T-cell (primary cell): ENCODE data around the gene XKRX. TPM values are rescaled to one million over a fixed set of nuclear protein-coding genes. Genes with fewer than 3 reads are reported as not detected.

ENCODE experiments used
- ATAC-seq, 4 experiments: fragments of 200-7000 bp in 3 of 4; fragments of 150-1000 bp in 1 of 4; cut with Tn5 transposase; replicated peaks in 1 of 4; 1 replicate in 3 of 4; 2 replicates in 1 of 4; pipeline ENCODE4 v1.10.0; 2021; ENCODE audit warnings: moderate library complexity in 3 of 4, mild to moderate bottlenecking in 2 of 4, moderate number of reproducible peaks in 1 of 4
- CTCF ChIA-PET, 2 donors: fragments of 300-600 bp; sonication (Branson Sonifier 250); formaldehyde crosslinking; loops; one replicate each; lab custom pipeline; 2022; ENCODE audit warnings: antibody characterized with exemption in 2 of 2; lab: Charles Lee
- POLR2A ChIA-PET, 2 donors: fragments of 300-600 bp; sonication (Branson Sonifier 250); formaldehyde crosslinking; loops; one replicate each; lab custom pipeline; 2022; ENCODE audit warnings: antibody characterized with exemption in 2 of 2; lab: Charles Lee
- DNase-seq, 35 experiments: peaks; one replicate each; pipeline versions ENCODE4 v3.0.0 to v3.0.0-alpha.2; 2013 to 2023
- H3K27ac ChIP-seq: one replicate; pipeline ENCODE4 v1.5.1; 2013; ENCODE audit warnings: low read length
- H3K27me3 ChIP-seq, 2 experiments: replicated peaks in 1 of 2; 1 replicate in 1 of 2; 2 replicates in 1 of 2; pipeline versions ENCODE4 v1.6.1 to v1.7.0; 2013; ENCODE audit warnings: low read length in 1 of 2, mixed read lengths in 1 of 2; ENCODE audit not compliant: control insufficient read depth in 2 of 2, insufficient read depth in 2 of 2; ENCODE audit errors: extremely low read depth in 1 of 2
- H3K36me3 ChIP-seq, 2 donors: 1 replicate in 1 of 2; 2 replicates in 1 of 2; pipeline versions ENCODE4 v1.6.1 to v1.7.0; 2013; ENCODE audit warnings: low read length in 1 of 2; ENCODE audit not compliant: control insufficient read depth in 2 of 2, insufficient read depth in 1 of 2; ENCODE audit errors: extremely low read depth in 1 of 2
- H3K4me1 ChIP-seq, 2 experiments: 1 replicate in 1 of 2; 2 replicates in 1 of 2; pipeline versions ENCODE4 v1.6.1 to v1.7.0; 2013; ENCODE audit warnings: low read length in 2 of 2, mixed read lengths in 1 of 2; ENCODE audit not compliant: insufficient read depth in 2 of 2, control insufficient read depth in 1 of 2; ENCODE audit errors: extremely low read depth in 1 of 2
- H3K4me3 ChIP-seq, 2 donors: 1 replicate in 1 of 2; 2 replicates in 1 of 2; pipeline versions ENCODE4 v1.5.1 to v1.7.0; 2013; ENCODE audit warnings: mild to moderate bottlenecking in 2 of 2, low read length in 1 of 2, moderate library complexity in 1 of 2; ENCODE audit not compliant: control insufficient read depth in 1 of 2; ENCODE audit errors: extremely low read depth in 1 of 2
- H3K9me3 ChIP-seq: 2 replicates; pipeline ENCODE4 v1.7.0; 2013
- H3K27ac Mint-ChIP-seq, 2 donors: one replicate each; pipeline ENCODE4 v1.8.0; 2020 to 2021; ENCODE audit warnings: mild to moderate bottlenecking in 2 of 2, mixed read lengths in 2 of 2
- H3K27me3 Mint-ChIP-seq, 2 donors: one replicate each; pipeline ENCODE4 v1.8.0; 2021 to 2022; ENCODE audit warnings: mixed read lengths in 2 of 2
- H3K36me3 Mint-ChIP-seq: one replicate; pipeline ENCODE4 v1.8.0; 2021; ENCODE audit warnings: mixed read lengths
- H3K4me1 Mint-ChIP-seq, 3 donors: one replicate each; pipeline ENCODE4 v1.8.0; 2020 to 2022; ENCODE audit warnings: mixed read lengths in 3 of 3, mild to moderate bottlenecking in 1 of 3
- H3K4me3 Mint-ChIP-seq, 3 donors: one replicate each; pipeline ENCODE4 v1.8.0; 2020 to 2022; ENCODE audit warnings: mild to moderate bottlenecking in 3 of 3, mixed read lengths in 3 of 3, moderate library complexity in 3 of 3
- H3K9me3 Mint-ChIP-seq, 3 donors: one replicate each; pipeline ENCODE4 v1.8.0; 2020 to 2022; ENCODE audit warnings: mixed read lengths in 3 of 3
- WGBS: methylation state at CpG from one replicate; pipeline ENCODE4 v1.1.5; 2013; ENCODE audit warnings: missing lambda C conversion rate; ENCODE audit not compliant: insufficient coverage; 5-methylcytosine and 5-hydroxymethylcytosine counted together
- total RNA-seq, 35 experiments: library from RNA in 6 of 35; stranded (reverse) in 6 of 35; fragments of 120-200 nt in 1 of 35; gene quantifications; one replicate each; pipeline versions ENCODE4 v1.2.1 to v1.2.4 and lab custom pipeline; 2013 to 2026

XKRX gene
- total RNA-seq, 5 donors from 2014 or later (not counting 1 experiment from before 2014, with no cell fraction given), result 0.53 to 4.8 (median 1.8) TPM

- Mint-ChIP-seq H3K9me3 (no peaks in the 10 kb centered on the region), H3K4me1 (no peaks in the 10 kb centered on the region), H3K4me3 (no peak overlapping the region), H3K36me3 (peaks cover 4% of the 10 kb centered on the region), H3K27ac (no peak overlapping the region), H3K27me3 (peaks cover 0 to 3% of the 10 kb centered on the region in 2 donors)
- ChIA-PET CTCF (no interaction called here), POLR2A (no interaction called here)
- no peaks in the 10 kb centered on the region for H3K4me1 ChIP-seq
- H3K9me3 ChIP-seq, result no peaks in the 10 kb centered on the region
- H3K27ac ChIP-seq, result no peak overlapping the region
- H3K36me3 ChIP-seq, result no peaks in the 10 kb centered on the region
- ATAC-seq, result no peak
- no peak overlapping the region for H3K4me3 ChIP-seq
- no peaks in the 10 kb centered on the region for H3K27me3 ChIP-seq
- no peak for DNase-seq
These were observed 35.6 kb upstream of the XKRX start for GRCh38 chrX:100964362-100964761.

- Mint-ChIP-seq H3K9me3 (no peaks in the 10 kb centered on the region), H3K27ac (no peak overlapping the region), H3K4me1 (no peaks in the 10 kb centered on the region), H3K4me3 (no peak overlapping the region), H3K27me3 (peaks cover 0 to 3% of the 10 kb centered on the region in 2 donors), H3K36me3 (peaks cover 4% of the 10 kb centered on the region)
- Histone ChIP-seq H3K27me3 (no peaks in the 10 kb centered on the region), H3K4me1 (no peaks in the 10 kb centered on the region), H3K4me3 (no peak overlapping the region), H3K27ac (no peak overlapping the region), H3K36me3 (no peaks in the 10 kb centered on the region), H3K9me3 (no peaks in the 10 kb centered on the region)
- DNase-seq (no peak), ATAC-seq (no peak)
- no CpG with 5 or more reads among the region's 3 CpGs for WGBS
- CTCF ChIA-PET, result interaction anchor here in 1 of 2 donors (0.6 kb wide), 1 partner anchor 40 kb away, joined by 3 read pairs; no protein-coding TSS in a partner anchor
- POLR2A ChIA-PET, result no interaction called here
These were observed 34.1 kb upstream of the XKRX start for GRCh38 chrX:100962811-100963210.

DNA sequence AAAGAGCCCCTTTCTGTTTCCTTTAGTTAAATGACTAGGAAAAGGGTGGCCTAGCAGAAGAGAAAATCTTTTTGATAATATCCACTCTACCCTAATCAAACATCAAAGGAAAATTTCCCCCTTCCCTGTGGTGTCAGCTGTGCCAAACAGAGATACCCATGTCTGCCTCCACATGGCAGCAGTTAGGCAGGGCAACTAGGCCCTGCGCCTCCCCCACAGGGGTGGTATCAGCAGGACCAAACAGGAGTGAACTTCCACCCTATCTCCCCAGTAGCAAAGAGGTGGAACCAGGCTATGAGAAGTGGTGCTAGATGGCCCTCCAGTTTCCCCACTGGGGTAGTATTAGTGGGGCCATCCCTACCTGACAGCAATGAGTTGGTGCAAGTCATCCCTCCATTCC is 19.8 kb upstream of the XKRX start:
- ATAC-seq, result no peak
- Histone ChIP-seq H3K36me3 (no peaks in the 10 kb centered on the region), H3K27me3 (no peaks in the 10 kb centered on the region), H3K27ac (no peak overlapping the region), H3K9me3 (no peaks in the 10 kb centered on the region), H3K4me1 (no peaks in the 10 kb centered on the region), H3K4me3 (no peak overlapping the region)
- Mint-ChIP-seq H3K4me3 (no peak overlapping the region), H3K27ac (no peak overlapping the region), H3K36me3 (peaks cover 13% of the 10 kb centered on the region), H3K9me3 (no peaks in the 10 kb centered on the region), H3K27me3 (peaks cover 0 to 6% of the 10 kb centered on the region in 2 donors), H3K4me1 (no peaks in the 10 kb centered on the region)
- POLR2A ChIA-PET, result no interaction called here
- CTCF ChIA-PET, result no interaction called here
- no CpG with 5 or more reads among the region's 1 CpG for WGBS
- DNase-seq, result no peak

DNA sequence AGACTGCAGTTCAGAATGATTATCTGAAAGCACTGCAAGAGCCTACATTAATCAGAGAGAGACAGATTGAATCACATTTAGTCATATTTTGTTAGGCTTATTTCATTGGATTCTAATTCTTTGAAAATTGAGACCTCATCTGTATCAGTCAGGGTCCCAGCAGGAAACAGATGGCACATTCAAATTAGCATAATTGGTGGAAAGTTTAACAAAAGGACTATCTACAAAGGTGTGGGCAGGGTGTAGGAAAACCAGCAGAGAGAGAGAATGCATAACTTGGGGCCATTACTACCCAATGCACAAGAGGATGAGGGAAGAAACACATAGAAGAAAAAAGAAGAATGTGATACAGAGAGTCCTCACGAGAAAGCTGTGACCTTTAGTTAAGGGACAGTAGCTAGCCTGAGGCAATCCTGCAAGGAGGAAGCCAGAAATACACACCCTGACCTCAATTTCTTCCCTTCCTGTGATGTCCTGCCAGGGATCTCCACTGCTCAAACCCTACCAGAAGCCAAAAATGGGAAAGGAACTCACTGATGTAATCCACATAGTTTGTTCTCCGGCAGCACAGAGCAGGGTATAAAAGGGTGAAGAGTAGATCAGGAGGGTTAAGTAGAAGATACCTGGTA is 17.7 kb upstream of the XKRX start:
- CTCF ChIA-PET, result no interaction called here
- no peaks in the 10 kb centered on the region for H3K4me1 Mint-ChIP-seq
- no CpG with 5 or more reads among the region's 2 CpGs for WGBS
- no peaks in the 10 kb centered on the region for H3K9me3 Mint-ChIP-seq
- Histone ChIP-seq H3K9me3 (no peaks in the 10 kb centered on the region), H3K27me3 (no peaks in the 10 kb centered on the region), H3K4me3 (no peak overlapping the region), H3K27ac (no peak overlapping the region), H3K4me1 (no peaks in the 10 kb centered on the region), H3K36me3 (no peaks in the 10 kb centered on the region)
- no peak for ATAC-seq
- no peak overlapping the region for H3K4me3 Mint-ChIP-seq
- H3K27ac Mint-ChIP-seq, result no peak overlapping the region
- peaks cover 12% of the 10 kb centered on the region for H3K36me3 Mint-ChIP-seq
- H3K27me3 Mint-ChIP-seq, result peaks cover 0 to 8% of the 10 kb centered on the region in 2 donors
- no peak for DNase-seq
- POLR2A ChIA-PET, result interaction anchor here in 1 of 2 donors (0.5 kb wide), 1 partner anchor 16 kb away, joined by 9 read pairs; no protein-coding TSS in a partner anchor

DNA sequence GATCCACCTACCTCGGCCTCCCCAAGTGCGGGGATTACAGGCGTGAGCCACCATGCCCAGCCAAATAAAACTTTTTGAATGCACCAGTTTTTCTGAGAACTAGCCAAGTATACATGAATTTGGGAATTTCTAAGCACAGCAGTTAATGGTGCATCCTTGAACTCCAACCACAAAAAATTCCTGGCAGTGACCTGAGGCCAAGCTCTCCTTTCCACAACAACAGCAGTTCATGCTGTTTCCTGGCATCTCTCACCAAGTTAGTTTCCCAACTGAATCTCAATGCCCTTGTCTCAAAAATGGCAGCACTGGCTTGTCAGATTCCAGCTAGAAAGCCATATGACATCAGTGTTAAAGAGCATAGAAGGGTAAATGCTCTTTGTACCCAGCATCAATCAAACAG is 15.9 kb upstream of the XKRX start:
- ChIA-PET CTCF (no interaction called here), POLR2A (no interaction called here)
- no peaks in the 10 kb centered on the region for H3K36me3 ChIP-seq
- H3K4me3 Mint-ChIP-seq, result no peak overlapping the region
- DNase-seq (no peak), ATAC-seq (no peak)
- peaks cover 11% of the 10 kb centered on the region for H3K36me3 Mint-ChIP-seq
- no peaks in the 10 kb centered on the region for H3K27me3 ChIP-seq
- peaks cover 0 to under 1% (median under 1%) of the 10 kb centered on the region in 3 donors for H3K4me1 Mint-ChIP-seq
- H3K27me3 Mint-ChIP-seq, result peaks cover 0 to 8% of the 10 kb centered on the region in 2 donors
- WGBS, result 100% methylated on average over 2 of the region's 3 CpGs
- no peaks in the 10 kb centered on the region for H3K9me3 Mint-ChIP-seq
- H3K27ac ChIP-seq, result no peak overlapping the region
- H3K9me3 ChIP-seq, result no peaks in the 10 kb centered on the region
- no peak overlapping the region for H3K4me3 ChIP-seq
- no peak overlapping the region for H3K27ac Mint-ChIP-seq
- H3K4me1 ChIP-seq, result no peaks in the 10 kb centered on the region

DNA sequence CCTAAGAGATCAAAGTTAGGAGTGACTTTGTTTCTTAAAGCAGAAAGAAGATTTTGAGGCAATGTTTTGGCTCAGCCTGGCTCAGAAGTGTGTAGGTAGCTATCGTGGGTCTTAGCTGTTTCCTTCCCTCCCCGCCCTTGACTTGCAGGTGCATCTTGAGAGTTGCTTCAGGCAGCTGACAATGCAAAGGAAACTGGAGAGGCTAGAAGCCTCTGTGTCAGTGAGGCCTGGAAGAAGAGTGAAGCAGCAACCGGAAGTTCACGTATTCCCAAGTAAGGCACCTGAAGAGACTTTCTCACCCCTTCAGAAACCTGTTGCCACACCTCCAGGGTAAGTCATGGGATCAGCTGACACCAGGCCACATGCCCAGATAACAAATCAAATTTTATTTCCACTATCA is 10.6 kb upstream of the XKRX start:
- H3K27me3 ChIP-seq, result no peaks in the 10 kb centered on the region
- no peaks in the 10 kb centered on the region for H3K36me3 Mint-ChIP-seq
- no peaks in the 10 kb centered on the region for H3K36me3 ChIP-seq
- no peaks in the 10 kb centered on the region for H3K9me3 ChIP-seq
- peak overlapping the region; percentile 63 to 86 for H3K27ac Mint-ChIP-seq
- H3K4me1 ChIP-seq, result no peaks in the 10 kb centered on the region
- H3K27me3 Mint-ChIP-seq, result peaks cover 0 to 11% of the 10 kb centered on the region in 2 donors
- ATAC-seq (peak; percentile 31 to 79 (median 62)), DNase-seq (peak in 11 of 35 experiments; percentile 1 to 31 (median 5))
- POLR2A ChIA-PET, result interaction anchor here in 1 of 2 donors (0.9 kb wide), 1 partner anchor 8 kb away, joined by 3 read pairs; no protein-coding TSS in a partner anchor
- no peak overlapping the region for H3K4me3 ChIP-seq
- H3K4me1 Mint-ChIP-seq, result peaks cover 0 to 10% (median 6%) of the 10 kb centered on the region in 3 donors
- H3K9me3 Mint-ChIP-seq, result no peaks in the 10 kb centered on the region
- H3K4me3 Mint-ChIP-seq, result no peak overlapping the region
- H3K27ac ChIP-seq, result peak overlapping the region; percentile 29
- WGBS, result no CpG with 5 or more reads among the region's 4 CpGs
- CTCF ChIA-PET, result interaction anchor here (0.6 to 1.3 kb wide), 3 partner anchors 9 to 128 kb away, joined by 3 to 7 read pairs (median 4); no protein-coding TSS in a partner anchor
